Type B pancreatic cell (in vitro differentiated cells): ENCODE measurements around the gene ESYT3. TPM values are rescaled to one million over a fixed set of nuclear protein-coding genes. Genes with fewer than 3 reads are reported as not detected.

Source experiments
- DNase-seq: peaks from one replicate; pipeline ENCODE4 v3.0.0; 2021; ENCODE audit warnings: mixed read lengths; ENCODE audit not compliant: unreplicated experiment; ENCODE audit errors: extremely low spot score
- H3K27ac Mint-ChIP-seq: 2 replicates; pipeline ENCODE4 v1.8.0; 2021; ENCODE audit warnings: mild to moderate bottlenecking, mixed read lengths
- H3K27me3 Mint-ChIP-seq: 2 replicates; pipeline ENCODE4 v1.8.0; 2021; ENCODE audit warnings: mixed read lengths
- H3K36me3 Mint-ChIP-seq: 2 replicates; pipeline ENCODE4 v1.8.0; 2021; ENCODE audit warnings: mixed read lengths
- H3K4me1 Mint-ChIP-seq: one replicate; pipeline ENCODE4 v1.8.0; 2021; ENCODE audit warnings: mixed read lengths; ENCODE audit not compliant: unreplicated experiment
- H3K4me3 Mint-ChIP-seq: 2 replicates; pipeline ENCODE4 v1.8.0; 2021; ENCODE audit warnings: mild to moderate bottlenecking, mixed read lengths
- H3K9me3 Mint-ChIP-seq: 2 replicates; pipeline ENCODE4 v1.8.0; 2021; ENCODE audit warnings: mixed read lengths
- total RNA-seq: library from RNA; stranded (reverse); gene quantifications from 2 replicates; pipeline ENCODE4 v1.2.1, GENCODE V29; 2021; ENCODE audit warnings: low replicate concordance
- TF ChIP-seq, protein P1 (sequence below): fragments of 200-600 bp; sonication (generic); conservative IDR thresholded peaks from 2 replicates; pipeline ENCODE4 v1.5.0; 2021; ENCODE audit warnings: antibody characterized with exemption, mild to moderate bottlenecking

The ESYT3 gene
- total RNA-seq, 1 donor from 2014 or later, result 2.0 TPM

DNA sequence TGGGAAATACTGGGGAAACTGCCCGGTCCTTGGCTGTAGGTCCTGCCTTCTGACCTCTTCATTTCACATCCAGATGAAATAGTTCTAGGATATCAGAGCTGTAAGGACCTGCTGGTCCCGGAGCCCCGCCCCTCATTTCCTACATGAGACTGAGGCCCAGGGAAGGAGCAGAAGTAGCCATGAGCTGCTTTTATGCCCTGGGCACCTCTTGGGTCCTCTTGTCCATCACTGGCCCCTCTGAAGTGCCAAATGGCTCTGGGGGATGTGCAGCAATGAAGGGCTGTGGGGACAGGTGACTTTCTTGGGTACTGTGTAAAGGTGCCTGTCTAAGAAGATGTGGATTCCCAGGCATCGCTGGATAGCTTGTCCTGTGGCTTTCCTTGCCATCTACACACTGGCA is 40.3 kb upstream of the ESYT3 start:
- Mint-ChIP-seq H3K4me3 (no peak overlapping the region), H3K4me1 (peaks cover 17% of the 10 kb centered on the region), H3K36me3 (peaks cover 5% of the 10 kb centered on the region), H3K27ac (no peak overlapping the region), H3K9me3 (no peaks in the 10 kb centered on the region), H3K27me3 (peaks cover 3% of the 10 kb centered on the region)
- TF ChIP-seq, protein P1, sequence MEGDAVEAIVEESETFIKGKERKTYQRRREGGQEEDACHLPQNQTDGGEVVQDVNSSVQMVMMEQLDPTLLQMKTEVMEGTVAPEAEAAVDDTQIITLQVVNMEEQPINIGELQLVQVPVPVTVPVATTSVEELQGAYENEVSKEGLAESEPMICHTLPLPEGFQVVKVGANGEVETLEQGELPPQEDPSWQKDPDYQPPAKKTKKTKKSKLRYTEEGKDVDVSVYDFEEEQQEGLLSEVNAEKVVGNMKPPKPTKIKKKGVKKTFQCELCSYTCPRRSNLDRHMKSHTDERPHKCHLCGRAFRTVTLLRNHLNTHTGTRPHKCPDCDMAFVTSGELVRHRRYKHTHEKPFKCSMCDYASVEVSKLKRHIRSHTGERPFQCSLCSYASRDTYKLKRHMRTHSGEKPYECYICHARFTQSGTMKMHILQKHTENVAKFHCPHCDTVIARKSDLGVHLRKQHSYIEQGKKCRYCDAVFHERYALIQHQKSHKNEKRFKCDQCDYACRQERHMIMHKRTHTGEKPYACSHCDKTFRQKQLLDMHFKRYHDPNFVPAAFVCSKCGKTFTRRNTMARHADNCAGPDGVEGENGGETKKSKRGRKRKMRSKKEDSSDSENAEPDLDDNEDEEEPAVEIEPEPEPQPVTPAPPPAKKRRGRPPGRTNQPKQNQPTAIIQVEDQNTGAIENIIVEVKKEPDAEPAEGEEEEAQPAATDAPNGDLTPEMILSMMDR, result no peak
- DNase-seq, result no peak

DNA sequence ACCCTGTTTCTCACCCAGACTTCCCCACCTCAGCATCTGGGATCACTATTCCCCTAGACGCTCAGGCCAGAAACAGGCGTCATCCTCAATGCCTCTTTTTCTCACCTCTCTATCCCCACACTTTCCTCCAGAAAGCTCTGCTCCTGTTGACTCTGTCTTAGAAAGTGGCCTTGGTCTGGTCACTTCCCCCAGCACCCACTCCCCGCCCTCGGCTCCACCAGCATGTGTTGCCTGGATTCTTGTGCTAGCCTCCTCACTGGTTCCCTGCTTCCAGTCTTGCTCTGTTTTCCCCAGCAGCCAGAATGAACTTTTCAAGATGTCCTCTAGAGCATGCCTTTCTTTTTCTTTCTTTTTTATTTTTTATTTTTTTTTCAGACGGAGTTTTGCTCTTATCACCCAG is 39.7 kb upstream of the ESYT3 start:
- peaks cover 5% of the 10 kb centered on the region for H3K36me3 Mint-ChIP-seq
- H3K27ac Mint-ChIP-seq, result no peak overlapping the region
- no peaks in the 10 kb centered on the region for H3K9me3 Mint-ChIP-seq
- peaks cover 16% of the 10 kb centered on the region for H3K4me1 Mint-ChIP-seq
- no peak overlapping the region for H3K4me3 Mint-ChIP-seq
- DNase-seq, result no peak
- TF ChIP-seq, protein P1, result no peak
- H3K27me3 Mint-ChIP-seq, result peaks cover 3% of the 10 kb centered on the region

DNA sequence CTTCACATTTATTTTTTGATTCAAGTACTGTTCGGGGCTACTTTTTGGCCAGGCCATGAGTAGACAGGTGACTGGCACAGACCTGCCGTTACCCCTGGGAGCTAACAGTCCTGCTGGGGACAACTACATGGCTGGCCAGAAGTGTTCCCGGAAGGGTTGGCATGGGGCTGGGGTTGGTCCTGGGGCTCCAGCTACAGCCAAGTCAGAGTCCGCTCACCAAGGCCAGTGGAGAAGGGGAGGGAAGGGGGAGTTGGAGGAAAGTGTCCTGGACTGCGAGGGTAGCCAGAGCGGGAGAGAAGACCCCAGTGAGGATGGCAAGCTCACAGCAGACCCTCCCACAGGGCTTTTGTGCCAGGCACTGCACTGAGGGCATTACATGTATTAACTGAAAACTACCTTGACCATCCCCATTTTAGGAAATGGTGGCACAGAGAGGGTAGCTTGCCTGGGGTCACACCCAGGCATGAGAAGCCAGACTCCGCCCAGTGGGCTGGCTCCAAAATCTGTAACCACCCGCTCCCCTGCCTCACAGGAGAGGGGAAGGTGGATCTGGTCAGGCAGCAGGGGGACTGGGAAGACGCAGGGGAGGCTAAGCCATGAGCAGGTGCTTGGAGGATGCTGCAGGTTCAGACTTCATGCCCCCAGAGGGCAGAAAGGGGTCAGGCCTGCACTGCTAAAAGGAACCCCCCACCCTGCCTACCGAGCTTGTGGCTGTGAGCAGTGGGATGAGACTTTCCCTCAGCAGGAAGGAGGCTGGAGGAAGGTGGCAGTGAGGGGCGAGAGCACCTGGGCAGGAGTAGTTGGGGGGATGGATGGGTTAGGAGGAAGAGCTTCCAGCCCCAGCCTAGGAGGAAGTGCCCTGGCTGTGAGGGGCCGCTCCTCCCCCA is 38.3 kb upstream of the ESYT3 start:
- H3K4me1 Mint-ChIP-seq, result peaks cover 8% of the 10 kb centered on the region
- DNase-seq, result no peak
- no peaks in the 10 kb centered on the region for H3K27me3 Mint-ChIP-seq
- peaks cover 5% of the 10 kb centered on the region for H3K36me3 Mint-ChIP-seq
- TF ChIP-seq, protein P1, result no peak
- no peaks in the 10 kb centered on the region for H3K9me3 Mint-ChIP-seq
- no peak overlapping the region for H3K4me3 Mint-ChIP-seq
- no peak overlapping the region for H3K27ac Mint-ChIP-seq

DNA sequence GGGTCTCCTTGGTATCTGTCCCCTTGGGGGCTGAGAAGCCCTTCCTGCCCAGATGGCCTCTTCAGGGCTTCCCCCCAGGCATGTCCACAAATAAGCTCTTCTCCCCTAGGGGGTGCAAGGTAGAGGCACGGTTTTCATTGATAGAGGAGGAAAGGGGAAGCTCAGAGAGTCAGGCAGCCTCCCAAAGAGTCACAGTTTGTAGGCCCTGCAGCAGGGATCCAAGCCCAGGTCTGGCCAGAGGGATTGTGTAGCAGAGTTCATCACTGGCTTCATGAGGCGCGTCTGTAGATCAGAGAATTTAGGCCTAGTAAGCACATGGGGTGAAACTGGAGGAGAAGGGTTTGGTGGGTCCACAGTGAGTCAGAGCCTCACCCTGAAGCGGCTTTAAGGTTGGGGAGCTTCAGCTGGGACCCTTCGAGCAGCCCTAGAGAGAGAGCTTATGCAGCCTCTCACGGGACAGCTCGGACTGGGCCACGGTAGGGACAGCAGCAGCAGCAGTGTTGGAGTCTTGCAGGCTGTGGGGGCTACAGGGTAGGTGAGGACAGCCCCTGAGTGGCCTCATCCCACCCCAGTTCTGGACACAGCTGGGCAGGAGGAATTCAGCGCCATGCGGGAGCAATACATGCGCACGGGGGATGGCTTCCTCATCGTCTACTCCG is 37.5 kb upstream of the ESYT3 start:
- H3K27ac Mint-ChIP-seq, result peak overlapping the region; percentile 56
- H3K27me3 Mint-ChIP-seq, result no peaks in the 10 kb centered on the region
- H3K9me3 Mint-ChIP-seq, result no peaks in the 10 kb centered on the region
- no peak overlapping the region for H3K4me3 Mint-ChIP-seq
- peaks cover 8% of the 10 kb centered on the region for H3K4me1 Mint-ChIP-seq
- no peak for DNase-seq
- H3K36me3 Mint-ChIP-seq, result peaks cover 5% of the 10 kb centered on the region
- TF ChIP-seq, protein P1, result no peak

DNA sequence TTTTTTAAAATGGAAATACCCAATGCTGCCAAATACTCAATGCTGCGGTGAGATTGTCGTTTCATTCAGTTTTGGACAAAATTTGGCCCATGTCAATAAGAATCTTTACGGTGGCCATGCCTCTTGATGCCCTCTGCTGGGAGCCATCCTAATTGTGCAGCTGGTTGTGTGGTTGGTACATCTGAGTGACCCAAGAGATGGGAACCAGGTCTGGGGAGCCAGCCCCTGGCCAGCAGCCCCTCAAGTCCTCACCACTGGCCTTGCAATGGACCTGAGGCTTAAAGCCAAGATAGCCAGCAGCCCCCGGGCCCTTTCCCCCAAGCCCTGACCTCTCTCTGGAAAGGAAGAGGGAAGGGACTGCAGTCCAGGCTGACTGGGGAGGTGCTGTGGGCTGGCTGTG is 36.4 kb upstream of the ESYT3 start:
- no peak for DNase-seq
- H3K4me3 Mint-ChIP-seq, result no peak overlapping the region
- TF ChIP-seq, protein P1, result no peak
- H3K27me3 Mint-ChIP-seq, result no peaks in the 10 kb centered on the region
- peaks cover 8% of the 10 kb centered on the region for H3K4me1 Mint-ChIP-seq
- peaks cover 5% of the 10 kb centered on the region for H3K36me3 Mint-ChIP-seq
- no peaks in the 10 kb centered on the region for H3K9me3 Mint-ChIP-seq
- no peak overlapping the region for H3K27ac Mint-ChIP-seq
